Thyroid gland (tissue), 4 donors: ENCODE results near the gene CLEC4D. TPM values are rescaled to one million over a fixed set of nuclear protein-coding genes. Genes with fewer than 3 reads are reported as not detected.

ENCODE experiments used
- DNase-seq, 2 donors: peaks; one replicate each; pipeline ENCODE4 v3.0.0-alpha.2; 2019
- H3K27ac ChIP-seq, 3 donors: fragments of 200-600 bp; sonication (generic); 1 replicate in 2 of 3; 2 replicates in 1 of 3; pipeline ENCODE4 v1.5.1; 2016 to 2019; ENCODE audit warnings: mild to moderate bottlenecking in 1 of 3, moderate library complexity in 1 of 3
- H3K27me3 ChIP-seq: fragments of 200-600 bp; sonication (generic); one replicate; pipeline ENCODE4 v1.5.1; 2019
- H3K36me3 ChIP-seq, 2 donors: fragments of 200-600 bp; sonication (generic); one replicate each; pipeline ENCODE4 v1.5.1; 2016 to 2019
- H3K4me1 ChIP-seq, 2 donors: fragments of 200-600 bp; sonication (generic); one replicate each; pipeline ENCODE4 v1.5.1; 2017 to 2019
- H3K4me3 ChIP-seq, 3 donors: fragments of 200-600 bp; sonication (generic); replicated peaks in 1 of 3; 1 replicate in 2 of 3; 2 replicates in 1 of 3; pipeline ENCODE4 v1.5.1; 2016; ENCODE audit warnings: mild to moderate bottlenecking in 1 of 3
- H3K9me3 ChIP-seq: fragments of 200-600 bp; sonication (generic); one replicate; pipeline ENCODE4 v1.5.1; 2017
- CTCF ChIP-seq, 6 experiments: fragments of 200-600 bp in 3 of 6; fragments of 450-650 bp in 3 of 6; sonication (generic) in 3 of 6; IDR thresholded peaks; one replicate each; pipeline ENCODE4 v1.5.1; 2016 to 2019; ENCODE audit warnings: antibody characterized with exemption in 6 of 6, mild to moderate bottlenecking in 2 of 6, inconsistent platforms in 1 of 6, moderate library complexity in 1 of 6
- POLR2A ChIP-seq, 2 donors: fragments of 450-650 bp; IDR thresholded peaks; one replicate each; pipeline ENCODE4 v1.6.1; 2017; ENCODE audit warnings: antibody characterized with exemption in 2 of 2, mild to moderate bottlenecking in 2 of 2, moderate library complexity in 1 of 2
- WGBS, 2 donors: methylation state at CpG; one replicate each; pipeline ENCODE4 v1.1.5; 2017; 5-methylcytosine and 5-hydroxymethylcytosine counted together
- intact Hi-C: fragments of 100-400 bp; cut with DNase I; formaldehyde crosslinking; loops from one replicate; pipeline ENCODE4 v1.15.1; 2023
- total RNA-seq, 4 donors: library from RNA; depleted of rRNA; stranded (reverse); fragments of >200 nt; gene quantifications; one replicate each; pipeline ENCODE4 v1.2.3, GENCODE V29; 2016

Gene CLEC4D
- total RNA-seq, 4 donors from 2014 or later, result 0.13 to 0.22 TPM; not detected in 2

DNA sequence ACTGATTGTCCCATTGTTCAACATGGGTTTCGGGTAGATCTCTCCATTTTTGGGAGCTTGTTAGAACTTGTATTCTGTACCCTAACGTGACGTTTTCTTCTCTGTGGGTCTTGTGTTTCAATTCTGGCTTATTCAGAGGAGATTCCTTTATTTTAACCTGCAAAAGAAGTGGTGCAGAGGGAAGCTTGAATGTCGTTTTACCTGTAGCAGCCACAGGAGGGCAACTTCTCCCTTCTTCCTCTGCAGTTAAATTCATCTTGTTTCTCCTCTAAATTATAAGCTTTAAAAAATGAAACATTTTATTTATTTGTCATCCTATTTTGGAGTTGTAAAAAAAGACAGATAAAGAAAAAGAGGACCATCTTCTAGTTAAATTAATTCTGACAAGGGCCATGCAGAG is 13.7 kb upstream of the CLEC4D start:
- intact Hi-C loops, result no loop called here
- DNase-seq, result no peak
- TF ChIP-seq POLR2A (IDR thresholded peaks at IDR 0.05) (no peak), CTCF (IDR thresholded peaks at IDR 0.05) (no peak)
- WGBS, 2 donors, result 37 to 47% methylated on average over 4 of the region's 4 CpGs
- H3K36me3 ChIP-seq, result no peaks in the 10 kb centered on the region
- no peaks in the 10 kb centered on the region for H3K9me3 ChIP-seq
- H3K4me3 ChIP-seq, result no peak overlapping the region
- H3K27ac ChIP-seq, result no peak overlapping the region
- no peaks in the 10 kb centered on the region for H3K27me3 ChIP-seq
- no peaks in the 10 kb centered on the region for H3K4me1 ChIP-seq

GRCh38 chr12:8501720-8502119 is 11.6 kb upstream of the CLEC4D start:
- Histone ChIP-seq H3K27ac (no peak overlapping the region), H3K36me3 (no peaks in the 10 kb centered on the region), H3K9me3 (no peaks in the 10 kb centered on the region), H3K4me1 (no peaks in the 10 kb centered on the region), H3K4me3 (no peak overlapping the region), H3K27me3 (no peaks in the 10 kb centered on the region)
- intact Hi-C loops, result no loop called here
- DNase-seq, result no peak
- WGBS, 2 donors, result 68 to 73% methylated on average over 3 of the region's 3 CpGs
- TF ChIP-seq POLR2A (IDR thresholded peaks at IDR 0.05) (no peak), CTCF (IDR thresholded peaks at IDR 0.05) (no peak)

GRCh38 chr12:8504351-8504750 is 9.0 kb upstream of the CLEC4D start:
- Histone ChIP-seq H3K27me3 (no peaks in the 10 kb centered on the region), H3K4me1 (no peaks in the 10 kb centered on the region), H3K9me3 (no peaks in the 10 kb centered on the region), H3K36me3 (no peaks in the 10 kb centered on the region), H3K4me3 (no peak overlapping the region), H3K27ac (no peak overlapping the region)
- WGBS, 2 donors, result 78 to 96% methylated on average over 1 of the region's 1 CpG
- DNase-seq, result no peak
- TF ChIP-seq POLR2A (IDR thresholded peaks at IDR 0.05), result no peak
- no peak for TF ChIP-seq CTCF (IDR thresholded peaks at IDR 0.05)
- intact Hi-C loops, result no loop called here

GRCh38 chr12:8507596-8507995 is 5.7 kb upstream of the CLEC4D start:
- intact Hi-C loops, result no loop called here
- WGBS, 2 donors, result 74 to 82% methylated on average over 3 of the region's 3 CpGs

GRCh38 chr12:8508223-8508622 is 5.1 kb upstream of the CLEC4D start:
- Histone ChIP-seq H3K27ac (no peak overlapping the region), H3K9me3 (no peaks in the 10 kb centered on the region), H3K27me3 (no peaks in the 10 kb centered on the region), H3K36me3 (no peaks in the 10 kb centered on the region), H3K4me1 (no peaks in the 10 kb centered on the region), H3K4me3 (no peak overlapping the region)
- TF ChIP-seq CTCF (IDR thresholded peaks at IDR 0.05), result no peak
- 100% methylated on average over 2 of the region's 3 CpGs for WGBS, 2 donors
- DNase-seq, result no peak
- intact Hi-C loops, result no loop called here

More at GRCh38 chr12:8507596-8507995, 5.7 kb upstream of the CLEC4D start:
- H3K4me3 ChIP-seq, result no peak overlapping the region
- H3K36me3 ChIP-seq, result no peaks in the 10 kb centered on the region
- H3K27ac ChIP-seq, result no peak overlapping the region
- no peaks in the 10 kb centered on the region for H3K4me1 ChIP-seq
- TF ChIP-seq CTCF (IDR thresholded peaks at IDR 0.05) (no peak), POLR2A (IDR thresholded peaks at IDR 0.05) (no peak)
- H3K27me3 ChIP-seq, result no peaks in the 10 kb centered on the region
- H3K9me3 ChIP-seq, result no peaks in the 10 kb centered on the region
- no peak for DNase-seq
